K562 (cell line): ENCODE results near the gene MANEAL. TPM values are rescaled to one million over a fixed set of nuclear protein-coding genes. Genes with fewer than 3 reads are reported as not detected.

Experiments used
- ATAC-seq: fragments of 200-7000 bp; cut with Tn5 transposase; 3 replicates; pipeline ENCODE4 v1.9.1; 2020; ENCODE audit warnings: moderate library complexity
- BruUV-seq: library from RNA; stranded (reverse); fragments of 400-500 nt; replicated peaks from 2 replicates; lab custom pipeline; 2021; lab: Mats Ljungman, UMichigan
- CTCF ChIA-PET: fragments of 300-600 bp; formaldehyde crosslinking; extraction: SDS; loops from one replicate; lab custom pipeline; 2021; ENCODE audit warnings: low intra/inter-chr PET ratio; lab: Yijun Ruan, JAX
- POLR2A ChIA-PET: fragments of 300-600, 350-650 bp; sonication (Branson Sonifier 250); formaldehyde crosslinking; extraction: SDS; loops from one replicate; lab custom pipeline; 2021; ENCODE audit warnings: antibody characterized with exemption, inconsistent platforms; lab: Yijun Ruan, JAX
- DNase-seq, 4 experiments: peaks; one replicate each; pipeline versions ENCODE4 v3.0.0 to v3.0.0-alpha.2; 2011 to 2018; ENCODE audit warnings: low spot score in 3 of 4, mixed read lengths in 3 of 4; ENCODE audit errors: extremely low read depth in 1 of 4
- FAIRE-seq: peaks from 2 replicates; lab custom pipeline; 2011; peaks lifted over from hg19 to GRCh38; lab: Jason Lieb, UNC
- H2AFZ ChIP-seq: 2 replicates; pipeline ENCODE4 v1.6.0; 2011; ENCODE audit warnings: low read depth, low read length, control low read depth, inconsistent platforms
- H3K27ac ChIP-seq: fragments of 200-600 bp; 3 replicates; pipeline ENCODE4 v1.8.0; 2011; ENCODE audit warnings: low read depth, mild to moderate bottlenecking, control low read depth, inconsistent platforms, low read length, moderate library complexity, mixed read lengths; ENCODE audit errors: extremely low read depth
- H3K27me3 ChIP-seq, 2 experiments: fragments of 300-600 bp in 1 of 2; 2 replicates in 1 of 2; 3 replicates in 1 of 2; pipeline versions ENCODE4 v1.6.0 to v1.8.0; 2011; ENCODE audit warnings: inconsistent platforms in 2 of 2, low read length in 2 of 2, mild to moderate bottlenecking in 1 of 2, mixed read lengths in 1 of 2, moderate library complexity in 1 of 2; ENCODE audit not compliant: control insufficient read depth in 2 of 2, insufficient read depth in 2 of 2
- H3K36me3 ChIP-seq: fragments of 300-600 bp; 3 replicates; pipeline ENCODE4 v1.8.0; 2011; ENCODE audit warnings: mild to moderate bottlenecking, low read length, inconsistent platforms; ENCODE audit not compliant: control insufficient read depth, insufficient read depth
- H3K4me1 ChIP-seq, 2 experiments: fragments of 200-600 bp in 1 of 2; replicated peaks in 1 of 2; 2 replicates in 1 of 2; 3 replicates in 1 of 2; pipeline versions ENCODE4 v1.5.1 to v1.8.0; 2011; ENCODE audit warnings: inconsistent platforms in 2 of 2, low read length in 2 of 2, mild to moderate bottlenecking in 1 of 2, mixed read lengths in 1 of 2, moderate library complexity in 1 of 2; ENCODE audit not compliant: control insufficient read depth in 2 of 2, insufficient read depth in 2 of 2
- H3K4me2 ChIP-seq: 2 replicates; pipeline ENCODE4 v1.6.1; 2011; ENCODE audit warnings: low read length, control low read depth, inconsistent platforms, mixed read lengths; ENCODE audit not compliant: insufficient read depth
- H3K4me3 ChIP-seq: fragments of 200-600 bp; sonication (generic), shearing (Covaris generic); 2 replicates; pipeline ENCODE4 v1.5.1; 2016; ENCODE audit warnings: control low read depth, inconsistent platforms
- H3K79me2 ChIP-seq: fragments of 200-600 bp; 3 replicates; pipeline ENCODE4 v1.8.0; 2011; ENCODE audit warnings: low read length, inconsistent platforms; ENCODE audit not compliant: control insufficient read depth, insufficient read depth
- H3K9ac ChIP-seq, 2 experiments: 2 replicates each; pipeline versions ENCODE4 v1.6.0 to v1.6.1; 2011; ENCODE audit warnings: low read depth in 2 of 2, low read length in 2 of 2, control low read depth in 1 of 2, inconsistent platforms in 1 of 2, mild to moderate bottlenecking in 1 of 2, mixed read lengths in 1 of 2; ENCODE audit not compliant: insufficient read depth in 1 of 2
- H3K9me1 ChIP-seq: one replicate; pipeline ENCODE4 v1.6.0; 2011; ENCODE audit warnings: inconsistent platforms, mild to moderate bottlenecking, low read length, moderate library complexity; ENCODE audit not compliant: control insufficient read depth, insufficient read depth
- H3K9me3 ChIP-seq: replicated peaks from 2 replicates; pipeline ENCODE4 v1.5.1; 2011; ENCODE audit warnings: low read depth, low read length, inconsistent platforms; ENCODE audit not compliant: control insufficient read depth, insufficient read depth
- H4K20me1 ChIP-seq: replicated peaks from 2 replicates; pipeline ENCODE4 v1.6.1; 2011; ENCODE audit warnings: low read length, inconsistent platforms, mixed read lengths; ENCODE audit not compliant: control insufficient read depth, insufficient read depth
- MAZ ChIP-seq, 2 experiments: fragments of 450-650 bp in 1 of 2; sonication (generic) in 1 of 2; formaldehyde crosslinking; IDR thresholded peaks in 1 of 2; conservative IDR thresholded peaks in 1 of 2; 2 replicates each; pipeline versions ENCODE4 v1.4.0 to v1.5.0; 2020; ENCODE audit warnings: mild to moderate bottlenecking in 1 of 2, missing genetic modification reagents in 1 of 2
- MNT ChIP-seq, 2 experiments: fragments of 450-650 bp; conservative IDR thresholded peaks; 2 replicates each; pipeline ENCODE4 v1.6.1; 2017; ENCODE audit warnings: mild to moderate bottlenecking in 2 of 2, moderate library complexity in 2 of 2
- PRDM10 ChIP-seq: fragments of 450-650 bp; IDR thresholded peaks from 2 replicates; pipeline ENCODE4 v1.6.1; 2018; ENCODE audit not compliant: partially characterized antibody
- ZNF12 ChIP-seq: sonication (generic); formaldehyde crosslinking; IDR thresholded peaks from 2 replicates; pipeline ENCODE4 v1.4.0; 2020; ENCODE audit warnings: mild to moderate bottlenecking, missing genetic modification reagents
- ZNF197 ChIP-seq: fragments of 200-800 bp; sonication (Bioruptor generic); IDR thresholded peaks from 2 replicates; pipeline ENCODE4 v1.6.1; 2016; ENCODE audit warnings: low read depth, missing genetic modification characterization, missing compliant biosample characterization
- WGBS: fragments of 100-300 bp; shearing (Covaris generic); methylation state at CpG from one replicate; pipeline ENCODE4 v1.1.6; 2016; ENCODE audit warnings: low coverage, mixed read lengths; ENCODE audit not compliant: insufficient coverage; ENCODE audit errors: missing lambda C conversion rate; 5-methylcytosine and 5-hydroxymethylcytosine counted together
- in situ Hi-C: fragments of 300-500 bp; cut with MboI; formaldehyde crosslinking; loops from 4 replicates; pipeline ENCODE4 v1.15.0; 2018; ENCODE audit warnings: inconsistent platforms, mixed read lengths
- intact Hi-C: fragments of 100-400 bp; cut with micrococcal nuclease; formaldehyde crosslinking; loops from 2 replicates; pipeline ENCODE4 v1.14.2; 2022
- polyA plus RNA-seq, 8 experiments: library from polyadenylated mRNA; depleted of rRNA in 4 of 8; stranded (reverse) in 5 of 8; unstranded in 3 of 8; fragments of >200 nt; fragmentation: Nextera tagmentation in 2 of 8; fragmentation: Illumina TruSeq in 1 of 8; extraction: Ambion mirVana in 2 of 8; extraction: Trizol in 1 of 8; gene quantifications; 2 replicates each; pipeline versions ENCODE4 v1.2.1 to v1.2.3, GENCODE V29; 2011 to 2014; ENCODE audit warnings: inconsistent platforms in 1 of 8, missing spikeins in 1 of 8
- total RNA-seq, 7 experiments: library from RNA; depleted of rRNA in 6 of 7; stranded (reverse); fragments of >200 nt in 6 of 7; fragmentation: Illumina TruSeq in 2 of 7; extraction: Trizol in 2 of 7; gene quantifications; 2 replicates each; pipeline versions ENCODE4 v1.2.1 to v1.2.3, GENCODE V29; 2011 to 2021; ENCODE audit warnings: low replicate concordance in 1 of 7

Gene MANEAL
- total and polyA plus RNA-seq, 9 of the 15 experiments (the other 6 are each of a cell fraction or from before 2014, with no cell fraction given): 0.37 to 3.2 (median 1.2) TPM

- POLR2A ChIA-PET: interaction anchor here (0.5 to 1.7 kb wide), 6 partner anchors 9 to 234 kb away, joined by 3 to 6 read pairs (median 3); a partner anchor contains a TSS
- TF ChIP-seq PRDM10: peak; percentile 90
- 0 out of 4 replicates have a peak, but pooled peaks of 1 of the 2 experiments have one; percentile 20 for TF ChIP-seq MAZ (CRISPR knock-in tag; conservative IDR thresholded peaks at IDR 0.05 in 1 of 2, IDR thresholded peaks at IDR 0.05 in 1 of 2)
- TF ChIP-seq MNT (conservative IDR thresholded peaks at IDR 0.05): peak in 1 of 2 experiments; percentile 27; a peak in 1 of 4 replicates
- no peak for TF ChIP-seq ZNF197
- no peak for TF ChIP-seq ZNF12
Observed at GRCh38 chr1:37765916-37766664, 27.6 kb upstream of the MANEAL start.

More at GRCh38 chr1:37765916-37766664, 27.6 kb upstream of the MANEAL start:
- Histone ChIP-seq H3K4me2 (peak overlapping the region; percentile 6; the same call in 1 of the 2 replicates), H3K9ac (peak overlapping the region in 1 of 2 experiments; percentile 37; a peak in 1 of 4 replicates), H3K4me1 (peaks cover 0 to 34% of the 10 kb centered on the region in 2 experiments; a peak in 3 of 5 replicates), H3K79me2 (no peaks in the 10 kb centered on the region), H3K9me3 (no peaks in the 10 kb centered on the region), H2AFZ (no peak overlapping the region), H3K9me1 (no peaks in the 10 kb centered on the region), H3K27ac (no peak overlapping the region), H4K20me1 (peaks cover 11% of the 10 kb centered on the region), H3K27me3 (peaks cover 34 to 41% of the 10 kb centered on the region in 2 experiments), H3K36me3 (no peaks in the 10 kb centered on the region), H3K4me3 (no peak overlapping the region)
- no TSS peak for BruUV-seq
- WGBS: 4% methylated on average over 27 of the region's 27 CpGs
- in situ Hi-C loops: no loop called here
- CTCF ChIA-PET: interaction anchor here (0.5 kb wide), 1 partner anchor 163 kb away, joined by 3 read pairs; no protein-coding TSS in a partner anchor
- intact Hi-C loops: loop anchor here (10.0 kb wide), 1 partner anchor 161 kb away; no protein-coding TSS in a partner anchor
- DNase-seq: peak; percentile 43 to 64 (median 58)
- FAIRE-seq: peak; percentile 64
- peak; percentile 85 for ATAC-seq
